HEK293T (cell line): ENCODE data around the gene MEX3C.

Experiments
- ARNT ChIP-seq: fragments of 450-650 bp; IDR thresholded peaks from 2 replicates; pipeline ENCODE4 v1.6.1; 2017; ENCODE audit warnings: mild to moderate bottlenecking
- BHLHE40 ChIP-seq: fragments of 450-650 bp; IDR thresholded peaks from 2 replicates; pipeline ENCODE4 v1.6.1; 2016; ENCODE audit warnings: mild to moderate bottlenecking, moderate library complexity, borderline replicate concordance
- CTBP1 ChIP-seq: fragments of 450-650 bp; IDR thresholded peaks from 2 replicates; pipeline ENCODE4 v1.6.1; 2016; ENCODE audit warnings: borderline replicate concordance
- ELF4 ChIP-seq: fragments of 450-650 bp; IDR thresholded peaks from 2 replicates; pipeline ENCODE4 v1.6.1; 2017; ENCODE audit warnings: antibody characterized with exemption
- FOXA1 ChIP-seq: fragments of 450-650 bp; IDR thresholded peaks from 2 replicates; pipeline ENCODE4 v1.6.1; 2016; ENCODE audit warnings: mild to moderate bottlenecking
- FOXK2 ChIP-seq: fragments of 450-650 bp; IDR thresholded peaks from 2 replicates; pipeline ENCODE4 v1.6.1; 2016; ENCODE audit warnings: mild to moderate bottlenecking
- HDGF ChIP-seq: fragments of 450-650 bp; IDR thresholded peaks from 2 replicates; pipeline ENCODE4 v1.6.1; 2017; ENCODE audit warnings: antibody characterized with exemption, borderline replicate concordance
- NFRKB ChIP-seq: fragments of 450-650 bp; IDR thresholded peaks from 2 replicates; pipeline ENCODE4 v1.6.1; 2016; ENCODE audit warnings: mild to moderate bottlenecking, moderate library complexity
- SP1 ChIP-seq: fragments of 450-650 bp; IDR thresholded peaks from 2 replicates; pipeline ENCODE4 v1.6.1; 2017
- TARDBP ChIP-seq: fragments of 450-650 bp; IDR thresholded peaks from 2 replicates; pipeline ENCODE4 v1.6.1; 2016
- TF ChIP-seq, protein P1 (sequence below): fragments of 450-650 bp; IDR thresholded peaks from 2 replicates; pipeline ENCODE4 v1.6.1; 2016

DNA sequence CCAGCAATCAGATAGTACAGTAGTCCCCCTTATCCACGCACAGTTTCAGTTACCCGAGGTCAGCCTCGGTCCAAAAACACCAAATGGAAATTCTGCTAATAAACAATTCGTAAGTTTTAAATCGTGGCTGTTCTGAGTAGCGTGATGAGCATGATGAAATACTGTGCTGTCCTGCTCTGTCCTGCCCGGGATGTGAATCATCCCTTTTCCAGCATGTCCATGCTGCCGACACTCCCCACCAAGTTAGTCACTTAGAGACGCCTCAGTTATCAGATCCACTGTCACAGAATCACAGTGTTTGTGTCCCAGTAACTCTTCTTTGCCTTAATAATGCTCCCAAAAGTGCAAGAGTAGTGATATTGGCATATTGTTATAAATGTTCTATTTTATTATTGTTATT, 62.1 kb downstream of the MEX3C start:
- no peak for TF ChIP-seq BHLHE40
- TF ChIP-seq FOXK2: no peak
- TF ChIP-seq TARDBP: no peak
- TF ChIP-seq SP1: no peak
- TF ChIP-seq HDGF: no peak
- no peak for TF ChIP-seq ELF4
- TF ChIP-seq ARNT: no peak
- no peak for TF ChIP-seq NFRKB
- TF ChIP-seq CTBP1: no peak
- TF ChIP-seq, protein P1, sequence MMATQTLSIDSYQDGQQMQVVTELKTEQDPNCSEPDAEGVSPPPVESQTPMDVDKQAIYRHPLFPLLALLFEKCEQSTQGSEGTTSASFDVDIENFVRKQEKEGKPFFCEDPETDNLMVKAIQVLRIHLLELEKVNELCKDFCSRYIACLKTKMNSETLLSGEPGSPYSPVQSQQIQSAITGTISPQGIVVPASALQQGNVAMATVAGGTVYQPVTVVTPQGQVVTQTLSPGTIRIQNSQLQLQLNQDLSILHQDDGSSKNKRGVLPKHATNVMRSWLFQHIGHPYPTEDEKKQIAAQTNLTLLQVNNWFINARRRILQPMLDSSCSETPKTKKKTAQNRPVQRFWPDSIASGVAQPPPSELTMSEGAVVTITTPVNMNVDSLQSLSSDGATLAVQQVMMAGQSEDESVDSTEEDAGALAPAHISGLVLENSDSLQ: no peak
- TF ChIP-seq FOXA1: no peak
